WERI-Rb-1 (cell line): ENCODE measurements around the gene LRFN2.
A peak's percentile ranks its signal among the peaks of the same experiment; 100 is the strongest.

Experiments
- DNase-seq: peaks from one replicate; pipeline ENCODE4 v3.0.0-alpha.2; 2020
- H3K27ac ChIP-seq: fragments of 250-450 bp; sonication (Bioruptor Pico); 2 replicates; pipeline ENCODE4 v1.5.1; 2020; ENCODE audit warnings: mild to moderate bottlenecking, moderate library complexity
- H3K27me3 ChIP-seq: fragments of 250-450 bp; sonication (Bioruptor Pico); 2 replicates; pipeline ENCODE4 v1.5.1; 2021; ENCODE audit warnings: mild to moderate bottlenecking, low read depth, moderate library complexity; ENCODE audit not compliant: insufficient read depth, severe bottlenecking
- H3K36me3 ChIP-seq: fragments of 250-450 bp; sonication (Bioruptor Pico); 2 replicates; pipeline ENCODE4 v1.5.1; 2020; ENCODE audit warnings: mild to moderate bottlenecking, moderate library complexity
- H3K4me3 ChIP-seq: 2 replicates; pipeline ENCODE4 v1.5.1; 2011; ENCODE audit warnings: low read depth, mild to moderate bottlenecking, control low read depth, low read length
- H3K9me3 ChIP-seq: fragments of 250-450 bp; sonication (Bioruptor Pico); 2 replicates; pipeline ENCODE4 v1.5.1; 2021; ENCODE audit warnings: mild to moderate bottlenecking, moderate library complexity; ENCODE audit not compliant: severe bottlenecking
- TF ChIP-seq, protein P1 (sequence below): IDR thresholded peaks from 2 replicates; pipeline ENCODE4 v1.5.1; 2011; ENCODE audit warnings: low read depth, mild to moderate bottlenecking, control low read depth, inconsistent platforms, low read length

LRFN2 gene

DNA sequence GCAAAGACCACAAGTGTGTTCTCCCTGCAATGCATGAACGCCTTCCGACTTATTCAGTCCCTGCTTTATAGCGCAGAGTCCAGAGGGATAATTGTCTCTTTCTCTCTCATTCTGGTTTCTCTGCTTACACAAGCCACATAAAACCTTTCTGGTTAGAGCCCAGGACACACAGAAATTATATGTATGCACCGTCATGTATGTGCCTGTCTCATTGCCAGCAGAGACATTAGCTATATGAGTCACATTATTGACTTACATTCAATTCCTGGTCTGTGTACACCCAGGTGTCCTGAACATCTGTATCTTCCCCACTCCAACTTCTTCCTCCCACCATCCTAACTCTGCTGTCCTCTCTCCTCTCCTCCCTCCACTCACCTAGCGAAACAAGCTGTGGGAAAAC is 44.0 kb downstream of the LRFN2 start:
- no peak overlapping the region for H3K4me3 ChIP-seq
- H3K27me3 ChIP-seq = no peaks in the 10 kb centered on the region
- DNase-seq = no peak
- TF ChIP-seq, protein P1, sequence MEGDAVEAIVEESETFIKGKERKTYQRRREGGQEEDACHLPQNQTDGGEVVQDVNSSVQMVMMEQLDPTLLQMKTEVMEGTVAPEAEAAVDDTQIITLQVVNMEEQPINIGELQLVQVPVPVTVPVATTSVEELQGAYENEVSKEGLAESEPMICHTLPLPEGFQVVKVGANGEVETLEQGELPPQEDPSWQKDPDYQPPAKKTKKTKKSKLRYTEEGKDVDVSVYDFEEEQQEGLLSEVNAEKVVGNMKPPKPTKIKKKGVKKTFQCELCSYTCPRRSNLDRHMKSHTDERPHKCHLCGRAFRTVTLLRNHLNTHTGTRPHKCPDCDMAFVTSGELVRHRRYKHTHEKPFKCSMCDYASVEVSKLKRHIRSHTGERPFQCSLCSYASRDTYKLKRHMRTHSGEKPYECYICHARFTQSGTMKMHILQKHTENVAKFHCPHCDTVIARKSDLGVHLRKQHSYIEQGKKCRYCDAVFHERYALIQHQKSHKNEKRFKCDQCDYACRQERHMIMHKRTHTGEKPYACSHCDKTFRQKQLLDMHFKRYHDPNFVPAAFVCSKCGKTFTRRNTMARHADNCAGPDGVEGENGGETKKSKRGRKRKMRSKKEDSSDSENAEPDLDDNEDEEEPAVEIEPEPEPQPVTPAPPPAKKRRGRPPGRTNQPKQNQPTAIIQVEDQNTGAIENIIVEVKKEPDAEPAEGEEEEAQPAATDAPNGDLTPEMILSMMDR = no peak
- H3K27ac ChIP-seq = no peak overlapping the region
- H3K36me3 ChIP-seq = peaks cover 6% of the 10 kb centered on the region; the same call in 1 of the 2 replicates
- H3K9me3 ChIP-seq = no peaks in the 10 kb centered on the region

DNA sequence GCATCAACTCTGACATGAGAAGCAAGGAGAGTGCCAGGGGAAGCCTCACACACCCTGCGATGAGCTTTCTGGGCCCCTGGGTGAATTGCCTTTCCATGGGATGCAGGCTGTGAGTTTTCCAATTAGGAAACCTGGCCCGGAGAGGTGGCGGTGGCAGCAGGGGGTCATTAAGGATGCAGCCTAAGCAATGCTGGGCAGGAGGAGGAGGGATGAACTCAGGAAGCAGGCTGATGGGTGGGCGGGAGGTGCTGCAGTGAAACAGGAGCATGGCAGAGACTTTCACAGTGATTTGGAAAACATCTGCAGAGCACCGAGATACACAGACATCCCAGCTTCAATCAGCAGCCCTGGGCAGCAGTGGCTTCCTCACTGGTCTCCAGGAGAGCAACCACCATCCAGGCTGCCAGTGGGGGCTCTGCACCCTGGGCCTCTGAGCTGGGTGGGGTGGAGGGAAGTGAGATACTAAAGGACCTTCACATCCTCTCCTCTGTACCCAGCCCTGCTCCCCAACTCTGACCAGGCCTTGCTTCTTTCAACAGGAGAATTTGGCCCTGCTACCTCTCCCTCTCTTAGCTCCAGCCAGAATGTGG is 44.9 kb downstream of the LRFN2 start:
- TF ChIP-seq, protein P1 = no peak
- H3K27ac ChIP-seq = no peak overlapping the region
- H3K27me3 ChIP-seq = no peaks in the 10 kb centered on the region
- DNase-seq = peak; percentile 4
- H3K4me3 ChIP-seq = no peak overlapping the region
- no peaks in the 10 kb centered on the region for H3K9me3 ChIP-seq
- H3K36me3 ChIP-seq = peaks cover 6% of the 10 kb centered on the region; the same call in 1 of the 2 replicates

DNA sequence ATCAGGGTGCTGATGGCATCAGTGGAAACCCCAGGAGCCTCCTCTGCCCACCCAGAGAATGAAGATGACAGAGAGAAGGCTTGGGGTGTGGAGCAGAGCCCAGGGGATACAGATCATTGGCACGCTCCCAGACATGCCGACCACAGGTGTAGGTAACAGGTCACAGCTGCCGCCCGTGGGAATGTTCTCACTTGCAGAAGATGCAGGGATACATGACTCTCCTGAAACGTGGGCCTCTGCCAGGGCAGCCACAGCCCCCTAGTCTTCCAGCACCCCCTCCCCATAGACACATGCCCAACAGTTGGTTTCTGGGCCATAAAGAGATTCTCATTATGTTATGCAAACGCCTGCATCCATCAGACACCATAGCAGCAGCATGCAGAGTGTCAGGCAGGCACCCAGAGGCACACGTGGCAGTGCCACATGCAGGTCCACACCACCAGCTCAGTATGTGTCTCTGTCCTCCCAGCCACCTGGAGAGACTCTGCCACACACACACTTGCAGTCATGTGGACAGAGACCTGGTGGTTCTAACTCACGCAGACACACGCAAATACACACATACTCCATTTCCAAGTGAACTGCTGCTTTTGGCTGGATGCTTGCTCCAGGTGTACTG is 45.5 kb downstream of the LRFN2 start:
- Histone ChIP-seq H3K27me3 (no peaks in the 10 kb centered on the region), H3K36me3 (peaks cover 10% of the 10 kb centered on the region), H3K27ac (no peak overlapping the region), H3K9me3 (no peaks in the 10 kb centered on the region), H3K4me3 (no peak overlapping the region)
- DNase-seq = peak; percentile 6
- TF ChIP-seq, protein P1 = no peak

DNA sequence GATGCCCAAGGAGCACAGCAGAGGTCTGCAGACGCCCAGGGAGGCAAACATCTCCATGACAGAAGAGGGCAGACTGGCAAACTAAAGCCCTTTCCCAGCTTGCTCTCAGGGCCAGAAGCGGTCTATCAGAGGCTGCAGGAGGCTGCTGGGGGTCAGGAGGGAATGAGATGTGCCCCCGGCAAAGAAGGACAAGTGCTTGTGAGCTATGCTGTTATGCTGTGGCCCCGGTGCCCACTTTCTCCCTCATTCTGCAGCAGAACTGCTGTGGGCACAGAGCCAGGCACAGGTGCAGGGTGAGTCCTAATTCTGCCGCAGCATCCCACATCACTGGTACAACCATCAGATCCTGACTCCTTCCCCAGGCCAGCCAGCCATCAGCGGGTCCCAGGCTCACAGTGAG is 46.4 kb downstream of the LRFN2 start:
- TF ChIP-seq, protein P1 = no peak
- Histone ChIP-seq H3K9me3 (no peaks in the 10 kb centered on the region), H3K36me3 (peaks cover 6% of the 10 kb centered on the region), H3K4me3 (no peak overlapping the region), H3K27ac (no peak overlapping the region), H3K27me3 (no peaks in the 10 kb centered on the region)
- DNase-seq = no peak

DNA sequence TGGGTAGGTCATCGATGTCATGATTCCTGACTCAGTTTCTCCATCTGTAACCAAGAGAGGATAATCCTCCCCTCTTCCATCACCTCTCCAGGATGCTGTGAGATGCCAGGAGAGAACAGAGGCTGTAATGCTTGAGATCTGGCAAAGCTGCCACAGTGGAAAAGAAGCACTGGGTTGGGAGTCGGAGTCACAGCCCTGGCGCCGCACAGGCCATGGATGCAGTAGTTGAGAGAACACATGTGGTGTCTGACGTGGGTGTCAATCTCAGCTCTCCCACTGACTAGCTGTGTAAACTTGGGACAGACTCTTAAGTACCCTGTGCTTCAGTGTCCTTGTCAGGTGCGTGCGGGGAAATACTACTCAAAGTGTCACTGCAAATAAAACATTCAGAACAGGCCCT is 47.3 kb downstream of the LRFN2 start:
- peaks cover 10% of the 10 kb centered on the region for H3K36me3 ChIP-seq
- no peaks in the 10 kb centered on the region for H3K9me3 ChIP-seq
- no peak overlapping the region for H3K4me3 ChIP-seq
- H3K27ac ChIP-seq = no peak overlapping the region
- no peak for DNase-seq
- TF ChIP-seq, protein P1 = no peak
- no peaks in the 10 kb centered on the region for H3K27me3 ChIP-seq

DNA sequence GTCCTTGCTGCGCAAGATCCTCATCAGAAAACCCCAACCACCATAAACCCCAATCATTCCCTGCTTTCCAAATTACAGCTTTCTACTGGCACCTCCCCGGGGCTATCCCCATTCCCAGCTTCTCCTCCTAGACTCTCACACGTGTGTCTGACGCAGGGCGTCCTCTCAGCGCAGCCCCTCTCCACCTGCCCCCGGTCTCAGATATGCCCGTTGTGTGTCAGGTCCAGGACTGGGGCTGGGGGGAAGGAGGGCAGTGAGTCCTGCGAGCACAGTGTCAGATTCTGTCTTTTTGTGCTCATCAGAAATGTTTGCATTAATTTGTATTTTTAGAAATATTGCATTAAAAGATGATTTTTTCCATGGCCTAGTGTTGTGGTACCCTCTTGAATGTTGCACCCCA is 48.6 kb downstream of the LRFN2 start:
- Histone ChIP-seq H3K27ac (no peak overlapping the region), H3K9me3 (no peaks in the 10 kb centered on the region), H3K4me3 (no peak overlapping the region), H3K36me3 (peaks cover 10% of the 10 kb centered on the region), H3K27me3 (no peaks in the 10 kb centered on the region)
- TF ChIP-seq, protein P1 = no peak
- DNase-seq = no peak
